HG03460 (cell line): ENCODE measurements around the gene LMLN.
"Not testable (repeated sequence)": the region's sequence is repeated elsewhere in the genome, so short reads cannot be mapped to it uniquely, and the experiment has no call there.

Experiments
- ATAC-seq: cut with Tn5 transposase; IDR thresholded peaks from one replicate; pipeline ENCODE4 v1.9.1; 2021; ENCODE audit not compliant: unreplicated experiment

Gene LMLN

DNA sequence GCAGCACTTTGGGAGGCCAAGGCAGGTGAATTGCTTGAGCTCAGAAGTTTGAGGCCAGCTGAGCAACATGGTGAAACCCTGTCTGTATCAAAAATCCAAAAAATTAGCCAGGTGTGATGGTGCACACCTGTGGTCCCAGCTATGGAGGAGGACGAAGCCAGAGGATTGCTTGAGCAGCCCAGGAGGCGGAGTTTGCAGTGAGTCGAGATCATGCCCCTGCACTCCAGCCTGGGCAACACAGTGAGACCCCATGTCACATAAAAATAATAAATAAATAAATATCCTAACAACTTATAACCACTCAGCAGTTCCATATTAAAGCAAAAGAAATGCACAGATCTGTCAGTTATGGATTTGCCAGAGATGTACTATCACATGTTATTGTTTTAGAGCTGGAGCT lies 62.6 kb downstream of the LMLN start:
- no peak for ATAC-seq

DNA sequence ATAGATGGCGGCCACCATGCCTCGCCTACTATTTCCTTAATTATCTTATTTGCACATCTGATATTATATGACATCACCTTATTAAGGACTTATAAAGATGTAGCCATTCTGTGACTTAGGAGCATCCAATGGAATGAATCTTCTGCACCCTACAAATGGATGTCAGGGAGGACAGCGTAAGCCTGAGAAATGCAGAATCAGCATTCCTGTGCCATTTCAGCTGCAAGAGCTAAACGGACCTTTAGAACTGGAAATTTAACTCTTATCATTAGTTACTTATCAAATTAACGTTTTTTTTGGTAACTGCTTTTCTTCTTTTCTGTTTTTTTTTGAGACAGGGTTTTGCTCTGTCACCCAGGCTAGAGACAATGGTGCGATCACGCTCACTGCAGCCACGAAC lies 65.6 kb downstream of the LMLN start:
- ATAC-seq: no peak

DNA sequence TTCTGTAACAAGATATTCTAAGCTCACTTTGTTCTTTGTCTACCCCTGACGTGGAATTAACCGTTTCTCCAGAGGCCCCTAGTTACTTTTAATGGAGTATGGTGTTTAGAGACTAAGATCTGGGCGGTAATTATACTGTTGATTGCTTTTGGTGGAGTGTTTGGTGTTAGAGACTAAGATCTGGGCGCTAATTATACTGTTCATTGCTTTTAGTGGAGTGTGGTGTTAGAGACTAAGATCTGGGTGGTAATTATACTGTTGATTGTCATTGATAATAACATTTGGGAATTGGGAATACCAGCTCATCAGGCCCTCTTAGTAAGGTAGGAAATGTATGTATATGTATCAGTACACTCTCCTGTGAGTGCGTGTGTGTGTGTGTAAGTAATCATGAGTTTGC lies 66.6 kb downstream of the LMLN start:
- ATAC-seq: no peak

DNA sequence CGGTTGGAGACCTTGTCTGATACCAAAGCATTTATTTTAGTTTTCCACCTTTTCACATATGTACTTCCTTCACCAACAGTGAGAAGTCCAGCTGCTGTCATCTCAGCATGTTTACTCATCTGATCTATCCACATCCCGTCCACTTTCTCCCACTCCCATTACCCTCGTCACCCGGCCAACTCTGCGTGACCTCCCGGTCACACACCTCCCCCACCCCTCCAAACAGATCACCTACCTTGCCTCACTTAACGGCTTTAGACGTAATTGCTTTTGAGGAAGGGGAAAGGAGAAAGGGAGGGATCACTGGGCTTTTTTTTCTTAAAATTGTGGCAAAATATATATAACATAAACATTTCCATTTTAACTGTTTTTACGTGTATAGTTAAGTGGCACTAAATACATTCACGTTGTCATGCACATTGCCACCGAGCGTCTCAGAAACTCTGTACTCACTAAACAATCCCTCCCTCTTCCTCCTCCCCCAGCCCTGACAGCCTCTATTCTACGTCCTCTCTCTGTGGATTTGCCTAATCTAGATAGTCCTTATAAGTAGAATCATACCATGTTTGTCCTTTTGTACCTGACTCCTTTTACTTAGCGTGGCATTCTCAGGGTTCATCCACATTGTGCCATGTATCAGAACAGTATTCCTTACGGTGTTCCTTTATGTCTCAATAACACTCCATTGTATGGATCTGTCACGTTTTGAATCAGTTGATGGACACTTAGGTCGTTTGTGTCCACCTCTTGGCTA lies 67.2 kb downstream of the LMLN start:
- ATAC-seq: no peak

DNA sequence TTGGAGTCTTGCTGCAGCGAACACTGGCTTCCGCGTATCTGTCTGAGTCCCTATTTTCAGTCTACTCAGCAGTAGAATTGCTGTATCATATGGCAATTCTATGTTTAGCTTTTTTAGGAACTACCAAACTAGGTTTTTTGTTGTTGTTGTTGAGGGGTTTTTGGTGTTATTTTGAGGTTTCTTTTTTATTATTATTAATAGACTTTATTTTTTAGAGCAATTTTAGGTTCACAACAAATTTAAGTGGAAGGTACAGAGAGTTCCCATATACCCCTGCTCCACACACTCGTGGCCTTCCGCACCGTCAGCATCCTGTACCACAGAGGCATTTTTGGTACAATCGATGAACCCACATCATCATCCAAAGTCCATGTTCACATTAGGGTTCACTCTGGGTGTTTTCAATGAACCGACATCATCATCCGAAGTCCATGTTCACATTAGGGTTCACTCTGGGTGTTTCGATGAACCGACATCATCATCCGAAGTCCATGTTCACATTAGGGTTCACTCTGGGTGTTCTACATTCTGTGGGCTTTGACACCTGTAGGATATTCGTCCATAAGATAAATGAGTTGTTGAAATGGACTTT lies 67.9 kb downstream of the LMLN start:
- ATAC-seq: no peak

DNA sequence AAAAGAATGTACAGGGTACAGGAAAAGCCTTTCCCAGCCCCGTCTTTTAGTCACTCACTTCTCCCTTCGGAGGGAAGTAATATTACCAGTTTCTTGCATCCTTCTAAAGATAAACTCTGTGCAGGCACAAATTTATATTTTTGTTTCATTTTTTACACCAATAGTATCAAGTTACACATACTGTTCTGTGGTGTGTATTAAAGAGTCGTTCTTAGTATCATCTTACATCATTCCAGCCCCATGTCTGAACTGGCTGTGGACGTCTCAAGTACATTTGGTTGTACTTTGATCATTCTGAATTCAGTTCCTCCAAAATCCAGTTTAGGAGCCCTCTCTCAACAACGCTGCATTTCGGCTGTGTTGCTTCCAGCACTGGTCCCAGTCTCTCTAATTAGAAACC lies 68.7 kb downstream of the LMLN start:
- no peak for ATAC-seq

DNA sequence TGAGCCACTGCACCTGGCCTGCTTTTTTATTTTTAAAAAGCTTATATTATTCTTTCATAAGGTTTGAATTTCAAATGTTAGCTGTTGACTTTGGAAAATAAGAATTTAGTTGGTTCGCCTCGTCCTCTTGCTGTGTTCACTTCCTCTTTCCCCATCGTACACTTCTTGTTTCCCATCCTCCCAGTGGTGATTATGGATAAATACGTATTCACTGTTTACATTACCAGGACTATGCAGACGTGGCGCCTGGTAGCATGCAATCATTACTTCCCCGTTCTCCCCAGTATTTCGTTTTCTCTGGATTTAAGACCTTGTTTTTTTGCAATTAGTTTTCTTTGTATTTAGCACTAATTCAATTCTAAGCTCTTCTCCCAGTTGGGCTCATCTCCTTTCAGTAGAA lies 70.1 kb downstream of the LMLN start:
- no peak for ATAC-seq

DNA sequence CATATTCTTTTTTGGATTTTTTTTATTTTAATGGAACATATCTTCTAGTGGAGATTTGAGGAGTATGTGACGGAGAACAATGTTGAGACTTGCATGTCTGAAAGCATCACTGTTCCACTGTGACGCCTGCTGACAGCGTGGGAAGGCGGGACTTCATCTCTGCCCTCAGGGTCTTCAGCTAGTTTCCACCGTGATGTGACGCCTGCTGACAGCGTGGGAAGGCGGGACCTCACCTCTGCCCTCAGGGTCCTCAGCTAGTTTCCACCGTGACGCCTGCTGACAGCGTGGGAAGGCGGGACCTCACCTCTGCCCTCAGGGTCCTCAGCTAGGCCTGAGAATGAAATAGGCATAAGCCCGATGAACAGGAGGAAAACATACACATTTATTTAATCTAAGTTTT lies 70.7 kb downstream of the LMLN start:
- ATAC-seq: no peak

DNA sequence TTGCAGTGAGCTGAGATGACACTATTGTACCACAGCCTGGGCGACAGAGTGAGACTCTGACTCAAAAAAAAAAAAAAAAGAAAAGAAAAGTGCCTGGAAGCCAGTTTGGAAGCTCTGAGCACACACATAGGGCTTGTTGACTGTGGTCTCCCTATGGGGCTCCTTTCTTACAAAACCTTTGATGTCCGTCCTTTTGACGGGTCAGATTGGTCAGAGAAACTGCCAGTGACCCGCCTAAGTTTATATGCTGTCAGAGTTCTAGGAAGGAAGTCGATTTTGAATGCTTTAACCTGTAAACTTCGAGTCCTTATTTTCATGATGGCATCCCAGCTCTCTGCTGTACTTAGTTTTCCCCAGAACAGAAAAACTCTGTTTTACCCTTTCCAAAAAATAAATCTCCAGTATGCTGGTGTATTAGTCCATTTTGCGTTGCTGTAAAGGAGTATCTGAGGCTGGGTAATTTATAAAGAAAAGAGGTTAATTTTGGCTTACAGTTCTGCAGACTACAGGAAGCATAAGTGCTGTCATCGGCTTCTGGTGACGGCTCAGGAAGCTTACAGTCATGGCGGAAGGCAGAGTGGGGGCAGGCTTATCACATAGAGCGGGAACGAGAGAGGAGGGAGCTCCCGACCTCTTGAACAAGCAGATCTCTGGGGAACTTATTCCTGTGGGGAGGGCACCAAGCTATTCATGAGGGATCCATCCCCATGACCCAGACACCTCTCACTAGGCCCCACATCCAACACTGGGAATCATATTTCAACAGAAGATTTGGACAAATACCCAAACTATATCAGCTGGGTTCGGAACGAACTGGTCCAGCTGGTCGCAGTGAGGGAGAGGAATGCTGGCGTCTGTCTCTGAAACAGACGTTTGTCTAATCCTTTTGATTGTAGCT lies 72.3 kb downstream of the LMLN start:
- no peak for ATAC-seq

DNA sequence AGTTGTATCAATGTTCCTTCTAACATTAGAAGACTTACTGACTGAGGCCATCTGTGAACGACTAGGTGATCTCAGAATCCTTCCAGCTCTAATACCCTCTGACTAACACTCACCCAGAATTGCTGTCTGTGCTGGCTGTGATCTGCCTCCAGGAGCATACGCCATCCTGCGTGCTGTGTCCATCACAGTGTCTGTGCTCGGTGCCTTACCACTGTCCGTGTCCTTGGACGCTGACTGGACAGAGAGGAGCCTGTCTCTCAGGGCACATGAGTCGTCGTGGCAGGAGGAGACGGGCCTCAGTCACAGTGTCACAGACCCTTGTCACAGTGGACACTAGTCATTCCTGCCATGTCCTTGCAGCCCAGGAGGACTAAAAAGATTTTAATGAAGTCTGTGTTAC lies 83.1 kb downstream of the LMLN start:
- ATAC-seq: no peak

DNA sequence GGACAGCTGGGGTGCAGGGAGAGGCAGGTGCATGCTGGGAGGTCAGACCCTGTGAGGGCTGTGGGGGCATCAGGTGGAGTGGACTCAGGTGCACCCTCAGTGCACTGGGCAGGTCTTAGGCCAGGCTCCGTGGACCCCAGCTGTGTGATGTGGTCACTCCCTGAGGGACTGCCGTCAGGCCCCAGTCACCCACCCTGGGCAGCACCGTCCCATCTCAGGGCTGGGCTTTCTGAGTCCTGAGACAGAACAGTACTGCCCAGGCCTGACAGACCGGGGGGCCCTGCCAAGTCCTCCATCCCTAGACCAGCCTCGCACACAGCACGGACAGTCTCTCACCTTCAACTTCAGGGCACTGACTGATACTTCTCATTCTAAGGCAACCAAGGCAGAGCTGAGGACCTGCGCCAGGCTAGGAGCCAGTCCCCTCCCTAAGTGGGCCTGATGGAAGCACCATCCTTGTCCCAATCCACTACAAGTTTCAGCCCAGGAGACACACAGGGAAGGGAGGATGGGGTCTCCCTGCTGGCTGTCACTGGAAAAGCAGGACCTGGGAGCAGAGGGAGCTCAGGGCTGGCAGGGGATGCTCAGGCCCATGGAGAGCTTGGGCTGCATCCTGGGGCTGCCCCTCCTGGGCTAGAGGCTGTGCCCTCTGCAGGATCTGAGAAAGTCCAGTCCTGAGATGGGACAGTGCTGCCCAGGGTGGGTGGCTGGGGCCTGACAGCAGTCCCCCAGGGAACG lies 86.3 kb downstream of the LMLN start:
- no peak for ATAC-seq

DNA sequence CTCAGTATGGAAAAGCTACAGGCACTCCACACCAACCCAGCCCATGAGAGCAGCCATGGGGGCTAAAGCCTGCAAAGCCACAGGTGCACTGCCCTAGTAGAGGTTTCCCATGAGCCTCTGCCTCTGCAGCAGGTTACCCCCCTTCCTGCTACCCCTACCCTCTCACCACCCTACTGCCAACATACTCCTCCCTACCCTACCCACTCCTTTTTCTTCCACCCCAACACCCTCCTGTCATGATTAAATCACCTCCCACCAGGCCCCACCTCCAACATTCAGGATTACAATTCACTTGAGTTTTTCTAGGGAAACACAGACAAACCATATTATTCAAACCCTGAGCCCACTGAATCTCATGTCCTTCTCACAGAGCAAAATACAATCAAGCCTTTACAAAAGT lies 88.4 kb downstream of the LMLN start:
- no peak for ATAC-seq

DNA sequence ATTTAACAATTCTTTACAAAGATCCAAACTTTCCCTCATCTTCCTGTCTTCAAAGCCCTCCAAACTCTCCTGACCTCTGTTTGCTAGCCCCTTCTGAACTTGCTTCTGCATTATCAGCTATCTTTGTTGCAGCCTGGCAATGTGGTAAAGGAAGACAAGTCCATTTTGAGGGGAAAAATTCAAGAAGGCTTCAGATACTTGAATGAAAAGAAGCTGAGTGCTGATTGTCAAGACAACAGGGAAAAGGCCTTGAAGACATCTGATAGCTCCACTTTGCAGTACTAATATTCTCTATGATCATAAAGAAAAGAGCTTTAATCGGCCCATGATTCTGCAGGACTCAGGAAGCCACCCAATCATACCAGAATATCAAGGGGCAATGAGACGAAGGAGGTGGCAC lies 91.8 kb downstream of the LMLN start:
- ATAC-seq: no peak

DNA sequence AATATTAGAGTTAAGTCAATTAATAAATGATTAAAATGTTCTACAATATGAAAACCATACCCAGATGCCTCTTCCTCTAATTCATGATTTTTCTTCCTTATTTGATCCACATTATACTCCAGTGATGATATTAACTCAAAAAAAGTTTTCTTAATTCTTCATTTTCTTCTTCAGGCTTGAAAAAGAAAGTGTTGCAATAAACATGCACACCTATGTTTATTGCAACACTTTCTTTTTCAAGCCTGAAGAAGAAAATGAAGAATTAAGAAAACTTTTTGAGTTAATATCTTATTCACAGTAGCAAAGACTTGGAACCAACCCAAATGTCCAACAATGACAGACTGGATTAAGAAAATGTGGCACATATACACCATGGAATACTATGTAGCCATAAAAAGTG lies 93.4 kb downstream of the LMLN start:
- ATAC-seq: not testable (repeated sequence)

DNA sequence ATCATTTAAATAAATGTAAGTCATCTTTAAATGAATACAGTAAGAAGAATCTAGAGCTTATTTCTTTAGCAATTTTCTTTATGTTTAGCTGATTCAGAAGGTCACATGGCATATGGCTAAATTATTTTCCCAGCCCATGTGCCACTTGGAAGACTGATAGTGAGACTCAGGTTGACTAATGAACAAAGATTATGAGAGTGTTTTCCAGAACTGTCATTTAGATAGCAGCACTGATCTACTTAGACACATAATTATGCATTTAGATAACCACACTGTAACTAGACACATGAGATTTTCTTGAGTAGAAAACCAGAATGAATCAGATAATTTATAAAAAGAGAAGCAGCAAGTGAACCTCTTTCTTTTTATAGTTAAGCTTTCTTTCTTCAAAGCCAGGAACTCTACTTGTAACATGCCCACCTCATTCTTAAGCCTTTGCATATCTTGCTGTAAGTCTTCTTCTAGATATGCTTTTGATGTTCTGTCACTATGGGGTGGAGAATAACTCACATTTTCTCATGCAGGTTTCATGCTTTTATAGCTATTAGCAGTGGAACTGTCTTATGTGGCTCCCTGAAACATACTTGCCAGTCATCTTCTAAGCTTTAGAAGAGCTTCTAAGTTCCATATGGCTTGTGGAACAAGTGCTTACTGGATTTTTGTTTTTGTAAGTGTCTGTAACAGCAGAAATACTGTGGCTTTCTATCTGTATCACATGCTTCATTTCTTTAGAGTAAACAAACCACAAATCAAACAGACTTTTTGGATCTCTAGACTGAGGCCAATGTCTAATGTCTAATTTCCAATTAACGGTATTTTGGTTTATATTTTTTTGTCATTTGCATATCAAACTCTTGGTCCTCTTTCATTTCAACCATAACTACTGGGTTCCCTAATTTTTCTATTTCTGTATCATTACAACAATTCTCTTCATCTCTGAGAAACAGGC lies 101.4 kb downstream of the LMLN start:
- ATAC-seq: no peak

DNA sequence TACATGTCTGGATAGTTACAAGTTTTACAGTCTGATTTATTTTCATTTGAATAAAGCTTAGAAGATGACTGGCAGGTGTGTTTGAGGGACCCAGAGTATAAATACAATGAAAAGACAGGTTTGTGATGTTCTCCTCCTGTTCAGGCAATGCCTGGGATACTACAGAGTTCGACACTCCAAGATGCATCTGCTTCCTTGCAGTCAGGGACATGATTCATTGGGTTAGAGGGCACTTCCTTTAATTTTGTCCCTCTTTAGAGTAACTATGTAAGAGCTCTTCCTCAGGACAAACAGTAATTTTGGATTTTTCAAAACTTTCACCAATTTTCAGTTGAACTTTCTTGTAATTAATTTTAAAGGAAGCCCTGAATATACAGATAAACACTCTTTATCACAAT lies 102.0 kb downstream of the LMLN start:
- no peak for ATAC-seq

DNA sequence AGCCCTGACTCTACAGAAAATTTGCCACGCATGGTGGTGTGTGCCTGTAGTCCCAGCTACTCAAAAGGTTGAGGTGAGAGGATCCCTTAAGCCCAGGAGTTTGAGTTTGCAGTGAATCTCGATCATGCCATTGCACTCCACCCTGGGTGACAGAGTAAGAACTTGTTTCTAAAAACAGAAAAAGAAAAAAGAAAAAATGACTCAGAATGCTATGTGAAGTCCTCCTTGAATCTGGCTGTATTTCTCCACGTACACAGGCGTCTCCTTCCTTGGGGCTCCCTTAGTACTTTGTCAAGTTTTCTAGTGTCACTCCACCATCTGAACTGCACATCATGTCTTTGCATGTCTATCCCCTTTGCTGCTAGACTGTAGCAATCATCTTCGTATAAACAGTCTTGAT lies 104.4 kb downstream of the LMLN start:
- ATAC-seq: no peak

DNA sequence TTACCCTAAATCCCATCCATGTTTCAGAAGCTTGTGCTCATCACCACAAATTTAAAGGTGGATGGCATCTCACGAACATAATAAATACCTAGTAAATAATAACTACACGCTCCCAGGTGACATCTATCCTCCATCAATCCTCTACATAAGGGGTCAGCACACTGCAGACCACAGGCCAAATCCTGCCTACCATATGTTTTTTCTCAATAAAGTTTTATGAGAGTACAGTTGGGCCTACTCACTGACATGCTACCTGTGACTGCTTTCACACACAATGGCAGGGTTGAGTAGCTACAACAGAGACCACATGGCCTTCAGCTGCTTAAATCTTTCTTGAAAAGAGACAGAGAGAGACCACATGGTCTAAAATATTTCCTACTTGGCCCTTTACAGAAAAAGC lies 105.9 kb downstream of the LMLN start:
- no peak for ATAC-seq

DNA sequence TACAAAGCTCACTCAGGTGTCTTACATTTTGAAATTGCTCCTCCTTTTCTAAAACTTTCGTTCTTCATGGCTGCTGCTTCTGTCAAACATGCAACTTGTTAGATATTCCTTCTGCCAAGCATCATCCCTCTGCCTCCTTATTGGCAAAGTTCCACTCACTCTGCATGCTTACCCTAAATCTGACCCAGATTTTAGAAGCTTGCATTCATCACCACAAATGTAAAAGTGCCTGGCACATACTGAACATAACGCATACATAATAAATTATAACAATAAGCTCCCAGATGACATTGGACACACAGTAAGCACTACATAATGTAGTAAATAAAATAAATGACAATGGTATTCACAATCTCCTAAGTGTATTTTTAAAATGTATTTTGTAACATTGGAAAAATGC lies 107.4 kb downstream of the LMLN start:
- ATAC-seq: no peak

DNA sequence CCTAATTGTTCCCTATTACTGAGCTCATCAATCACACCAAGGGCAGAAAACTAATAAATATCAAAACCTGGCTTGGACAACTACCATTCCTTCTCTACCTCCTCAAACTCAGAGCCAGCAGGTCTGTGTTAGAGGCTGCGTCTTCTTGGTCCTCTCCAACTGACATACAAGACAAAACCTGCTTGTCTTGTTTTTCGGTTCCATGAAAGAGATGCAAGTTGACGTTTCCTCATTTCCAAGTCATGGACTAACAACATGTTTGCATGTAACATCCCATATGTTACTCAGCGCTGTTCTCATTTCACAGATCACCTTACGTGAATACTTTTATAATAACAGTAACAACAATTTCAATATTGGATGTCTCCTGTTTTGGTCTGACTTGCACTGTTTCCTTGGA lies 110.9 kb downstream of the LMLN start:
- no peak for ATAC-seq
